Effector CD8-positive, alpha-beta T cell (primary cell): ENCODE results near the gene KRT81.
"Not testable (repeated sequence)": the region's sequence is repeated elsewhere in the genome, so short reads cannot be mapped to it uniquely, and the experiment has no call there.

ENCODE experiments used
- DNase-seq: peaks from one replicate; lab custom pipeline; 2025; lab: John Stamatoyannopoulos, UW

The KRT81 gene

DNA sequence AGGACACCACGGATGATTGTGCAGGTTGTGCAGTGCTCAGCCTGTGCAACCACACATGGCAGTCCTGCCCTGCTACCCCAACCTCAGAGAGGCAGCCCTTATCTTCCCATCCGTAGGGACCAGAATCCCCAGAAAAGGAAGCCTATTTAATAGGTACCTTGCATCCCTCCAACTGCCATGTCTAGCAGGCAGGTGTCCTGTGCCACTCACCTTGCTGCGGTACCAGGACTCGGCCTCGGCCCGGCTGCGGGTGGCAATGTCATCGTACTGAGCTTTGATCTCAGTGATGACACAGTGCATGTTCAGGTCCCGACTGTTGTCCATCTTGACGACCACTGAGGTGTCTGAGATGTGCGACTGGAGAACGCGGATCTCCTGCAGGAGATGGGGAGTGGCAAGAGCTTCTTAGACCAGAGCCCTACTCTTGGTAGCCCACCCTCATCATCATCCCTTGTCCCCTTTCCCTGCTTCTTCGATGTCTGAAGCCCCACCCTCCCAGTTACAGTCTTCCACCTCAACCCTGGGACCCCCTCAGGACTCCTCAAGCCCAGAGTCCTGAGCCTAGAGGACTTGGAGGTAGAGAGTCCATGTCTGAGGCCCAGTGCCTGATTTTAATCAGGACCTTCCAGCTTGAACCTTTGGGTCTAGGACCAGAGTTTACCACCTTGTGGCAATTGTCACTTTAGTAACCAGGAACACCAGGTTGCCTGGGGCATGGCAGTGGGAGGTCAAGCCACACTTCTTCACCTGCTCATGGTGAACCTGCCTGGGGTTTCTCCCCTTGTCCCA is 37.7 kb downstream of the KRT81 start:
- no peak for DNase-seq

DNA sequence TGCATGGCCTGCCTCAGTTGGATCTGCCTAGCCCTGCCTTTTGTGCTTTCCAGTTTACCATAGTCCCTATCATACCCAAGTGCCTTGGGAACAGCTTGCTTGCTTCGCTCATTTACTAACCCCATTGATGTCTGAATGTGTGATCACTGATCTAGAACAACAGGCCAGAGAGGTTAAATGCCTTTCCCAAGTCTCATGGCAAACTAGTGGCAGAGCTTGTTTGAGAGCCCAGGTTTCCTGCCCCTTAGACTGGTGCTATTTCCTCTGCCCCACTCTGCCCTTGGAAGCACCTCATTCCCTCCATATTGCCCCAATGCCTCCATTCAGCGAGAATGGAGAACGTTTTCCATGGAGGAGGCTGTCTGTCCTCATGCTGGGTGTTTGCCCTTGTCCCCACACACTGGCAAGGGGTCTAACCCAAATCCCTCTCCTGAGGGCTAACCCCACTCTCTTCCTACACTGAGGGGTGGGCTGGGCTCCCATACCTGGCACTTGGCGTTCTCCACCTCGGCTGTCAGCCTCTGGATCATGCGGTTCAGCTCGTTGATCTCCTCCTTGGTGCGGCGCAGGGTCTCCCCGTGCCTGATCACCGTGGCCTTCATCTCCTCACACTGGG is 38.5 kb downstream of the KRT81 start:
- no peak for DNase-seq

DNA sequence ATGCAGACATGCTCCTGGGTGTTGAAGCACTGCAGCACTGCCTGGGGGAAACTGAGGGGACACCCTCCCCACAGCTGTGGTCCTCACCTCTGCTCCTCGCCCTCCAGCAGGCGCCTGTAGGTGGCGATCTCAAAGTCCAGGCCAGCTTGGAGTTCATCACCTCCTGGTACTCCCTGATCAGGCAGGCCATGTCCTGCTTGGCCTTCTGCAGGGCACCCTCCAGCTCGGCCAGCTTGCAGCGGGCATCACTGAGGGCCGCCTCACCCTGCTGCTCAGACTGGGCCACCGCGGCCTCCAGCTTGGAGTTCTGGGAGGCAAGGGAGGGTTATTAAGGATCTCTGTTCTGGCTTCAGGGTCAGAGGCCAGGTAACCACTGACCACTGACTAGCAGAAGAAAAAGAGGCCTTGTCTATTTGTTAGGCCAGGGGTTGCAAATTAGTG is 39.1 kb downstream of the KRT81 start:
- not testable (repeated sequence) for DNase-seq

DNA sequence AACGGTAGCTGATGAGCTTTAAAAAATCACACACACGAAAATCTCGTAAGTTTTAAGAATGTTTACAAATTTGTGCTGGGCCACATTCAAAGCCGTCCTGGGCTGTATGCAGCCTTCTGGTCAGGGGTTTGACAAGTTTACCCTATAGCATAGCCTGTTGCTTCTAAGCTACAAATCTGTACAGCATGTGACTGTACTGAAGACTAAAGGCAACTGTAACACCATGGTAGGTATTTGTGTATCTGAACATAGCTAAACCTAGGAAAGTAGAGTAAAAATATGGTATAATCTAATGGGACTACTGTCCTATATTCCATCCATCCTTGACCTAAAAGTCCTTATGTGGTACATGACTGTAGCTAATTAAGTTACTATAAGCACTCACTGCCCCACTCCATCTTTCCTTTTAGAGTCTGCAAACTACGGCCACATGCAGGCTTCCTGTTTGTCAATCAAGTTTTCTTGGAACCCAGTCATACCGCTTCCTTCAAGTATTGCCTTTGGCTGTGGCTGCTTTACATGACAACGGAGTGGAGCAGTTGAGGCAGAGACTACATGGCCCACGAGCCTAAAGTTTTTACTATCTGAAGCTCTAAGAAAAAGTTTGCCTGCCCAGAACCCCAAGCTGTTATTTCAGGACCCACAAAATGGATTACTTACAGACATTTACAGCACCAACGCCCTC is 39.8 kb downstream of the KRT81 start:
- no peak for DNase-seq

DNA sequence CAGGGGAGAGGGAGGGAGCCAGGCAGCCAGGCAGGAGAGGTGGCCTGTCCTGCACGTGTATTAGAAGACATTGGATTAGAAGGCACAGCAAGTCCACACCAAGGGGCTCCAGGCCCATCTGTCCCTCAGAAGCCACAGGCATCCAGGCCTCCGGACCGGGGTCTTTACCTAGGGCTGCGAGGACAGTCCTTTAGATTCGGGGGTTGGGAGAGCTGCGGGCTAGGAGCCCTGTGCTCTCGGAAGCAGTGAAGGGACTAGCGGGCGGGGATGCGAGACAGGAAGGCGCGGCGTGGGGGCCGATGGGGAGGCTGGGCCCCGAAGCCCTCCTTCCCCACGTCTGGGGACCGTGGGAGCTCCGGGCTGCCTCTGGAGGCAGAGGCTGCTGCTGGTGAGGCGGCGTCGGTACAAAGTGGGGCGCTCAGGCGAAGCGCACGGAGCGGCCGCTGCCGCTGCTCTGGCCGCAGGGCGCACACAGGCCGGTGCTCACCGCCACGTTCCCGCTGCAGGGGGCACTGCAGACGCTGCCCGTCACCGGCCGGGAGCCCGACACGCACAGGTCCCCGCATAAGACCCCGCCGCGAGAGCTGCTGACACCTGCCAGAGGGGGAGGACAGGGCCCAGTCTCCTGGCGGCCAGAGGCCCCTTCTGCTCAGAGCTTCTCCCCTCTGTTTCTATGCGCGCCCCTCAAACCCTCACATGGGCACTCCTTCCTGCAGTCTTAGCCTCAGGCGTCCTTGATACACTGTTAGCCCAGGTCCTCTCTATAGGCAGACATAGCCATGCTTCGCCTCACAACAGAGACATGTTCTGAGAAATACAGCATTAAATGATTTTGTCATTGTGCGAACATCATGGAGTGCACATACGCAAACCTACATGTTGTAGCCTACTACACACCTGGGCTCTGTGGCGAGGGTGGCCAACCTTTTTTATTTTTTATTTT is 41.0 kb downstream of the KRT81 start:
- no peak for DNase-seq

DNA sequence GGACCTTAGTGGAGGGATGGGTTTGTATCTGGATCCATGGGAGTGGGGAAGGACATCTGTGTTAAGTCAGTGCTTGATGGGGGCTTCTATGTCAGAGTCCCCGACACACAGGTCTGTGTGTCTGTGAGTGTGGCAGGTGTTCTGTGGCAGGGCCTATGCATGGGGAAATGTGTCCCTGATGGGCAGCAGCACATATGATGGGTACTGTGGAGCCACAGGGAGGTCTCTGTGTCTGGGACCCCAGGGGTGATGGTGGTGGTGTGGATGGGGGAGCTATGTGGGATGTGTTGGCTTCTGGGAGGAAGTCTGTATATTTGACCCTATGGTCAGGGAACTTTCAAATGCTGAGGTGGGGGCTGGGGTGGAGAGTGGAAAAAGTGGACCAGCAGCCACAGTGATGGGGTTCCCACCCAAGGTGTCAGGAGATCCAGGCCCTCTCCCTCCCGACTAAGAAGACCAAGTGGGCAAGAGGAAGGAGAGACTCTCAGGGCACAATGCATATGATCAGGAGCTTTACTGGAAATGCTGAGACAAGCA is 41.8 kb downstream of the KRT81 start:
- DNase-seq, result no peak

DNA sequence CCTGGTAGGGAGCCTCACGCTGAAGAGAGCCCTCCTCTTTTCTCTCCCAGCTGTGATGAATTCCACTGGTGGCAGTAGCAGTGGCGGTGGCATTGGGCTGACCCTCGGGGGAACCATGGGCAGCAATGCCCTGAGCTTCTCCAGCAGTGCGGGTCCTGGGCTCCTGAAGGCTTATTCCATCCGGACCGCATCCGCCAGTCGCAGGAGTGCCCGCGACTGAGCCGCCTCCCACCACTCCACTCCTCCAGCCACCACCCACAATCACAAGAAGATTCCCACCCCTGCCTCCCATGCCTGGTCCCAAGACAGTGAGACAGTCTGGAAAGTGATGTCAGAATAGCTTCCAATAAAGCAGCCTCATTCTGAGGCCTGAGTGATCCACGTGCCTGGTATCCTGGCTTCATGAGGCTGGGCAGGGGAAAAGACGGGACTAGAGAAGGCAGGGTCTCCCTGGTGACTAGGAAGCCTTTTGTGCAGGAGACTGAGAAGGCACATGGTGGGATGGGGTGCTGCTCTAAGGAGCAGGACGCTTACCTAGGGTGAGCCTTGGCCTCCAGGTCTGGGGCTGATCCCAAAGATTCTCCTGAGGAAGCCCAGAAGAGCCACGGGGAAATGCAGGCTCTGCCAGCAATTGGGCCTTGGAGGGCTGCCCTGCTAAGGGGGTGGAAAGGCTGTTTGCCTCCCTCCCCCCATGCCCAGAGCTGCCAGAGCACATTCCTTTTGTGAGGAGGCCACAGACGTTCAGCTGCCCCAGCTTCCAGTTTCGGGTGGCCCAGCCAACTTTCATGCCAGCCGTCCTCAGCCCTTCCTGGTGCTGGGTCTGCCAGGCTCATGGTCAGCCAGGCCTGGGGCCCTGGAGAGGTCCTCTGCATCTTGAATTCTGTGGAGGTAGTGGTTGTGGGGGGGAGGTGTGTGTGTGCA is 42.5 kb downstream of the KRT81 start:
- no peak for DNase-seq

DNA sequence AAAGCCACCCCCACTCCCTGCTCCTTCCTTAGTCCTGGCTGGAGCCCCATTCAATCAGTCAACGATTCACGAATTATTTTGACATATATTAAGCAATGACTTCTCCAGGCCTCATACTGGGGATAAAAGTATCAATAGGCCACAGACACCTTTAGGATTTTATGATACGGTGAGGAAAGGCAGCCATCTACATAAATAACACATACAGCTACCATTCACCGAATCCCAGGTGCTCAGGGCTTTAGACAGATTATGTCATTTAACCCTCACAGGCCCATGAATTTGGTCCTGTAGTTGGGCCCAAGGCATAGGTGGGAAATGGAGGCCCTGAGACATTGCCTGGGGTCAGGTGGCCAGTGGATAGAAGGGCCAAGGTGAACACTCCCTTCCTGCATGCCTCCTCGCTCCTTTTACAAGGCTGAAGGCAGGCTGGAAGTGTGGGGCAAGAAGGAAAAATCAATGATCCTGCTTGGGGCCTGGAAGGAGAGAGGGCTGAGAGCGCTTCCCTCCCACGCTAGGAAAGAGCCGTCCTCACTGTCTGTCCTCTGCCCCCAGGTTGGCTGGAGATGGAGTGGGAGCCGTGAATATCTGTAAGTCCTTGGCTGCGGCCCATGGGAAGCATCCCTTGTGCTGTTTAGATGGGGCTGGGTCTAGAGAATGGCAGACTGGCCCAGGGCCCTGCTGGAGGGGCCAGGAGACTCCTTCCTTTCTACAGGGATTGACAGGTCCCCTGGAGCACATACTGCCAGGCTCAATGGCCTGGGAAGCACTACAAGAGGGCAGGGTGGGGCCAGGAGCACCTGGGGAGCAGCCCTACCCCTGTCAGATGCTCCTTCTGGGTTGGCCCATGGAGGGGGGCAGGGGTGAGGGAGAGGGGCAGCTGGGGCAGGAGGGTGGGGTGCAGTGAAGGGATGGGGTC is 43.5 kb downstream of the KRT81 start:
- no peak for DNase-seq

DNA sequence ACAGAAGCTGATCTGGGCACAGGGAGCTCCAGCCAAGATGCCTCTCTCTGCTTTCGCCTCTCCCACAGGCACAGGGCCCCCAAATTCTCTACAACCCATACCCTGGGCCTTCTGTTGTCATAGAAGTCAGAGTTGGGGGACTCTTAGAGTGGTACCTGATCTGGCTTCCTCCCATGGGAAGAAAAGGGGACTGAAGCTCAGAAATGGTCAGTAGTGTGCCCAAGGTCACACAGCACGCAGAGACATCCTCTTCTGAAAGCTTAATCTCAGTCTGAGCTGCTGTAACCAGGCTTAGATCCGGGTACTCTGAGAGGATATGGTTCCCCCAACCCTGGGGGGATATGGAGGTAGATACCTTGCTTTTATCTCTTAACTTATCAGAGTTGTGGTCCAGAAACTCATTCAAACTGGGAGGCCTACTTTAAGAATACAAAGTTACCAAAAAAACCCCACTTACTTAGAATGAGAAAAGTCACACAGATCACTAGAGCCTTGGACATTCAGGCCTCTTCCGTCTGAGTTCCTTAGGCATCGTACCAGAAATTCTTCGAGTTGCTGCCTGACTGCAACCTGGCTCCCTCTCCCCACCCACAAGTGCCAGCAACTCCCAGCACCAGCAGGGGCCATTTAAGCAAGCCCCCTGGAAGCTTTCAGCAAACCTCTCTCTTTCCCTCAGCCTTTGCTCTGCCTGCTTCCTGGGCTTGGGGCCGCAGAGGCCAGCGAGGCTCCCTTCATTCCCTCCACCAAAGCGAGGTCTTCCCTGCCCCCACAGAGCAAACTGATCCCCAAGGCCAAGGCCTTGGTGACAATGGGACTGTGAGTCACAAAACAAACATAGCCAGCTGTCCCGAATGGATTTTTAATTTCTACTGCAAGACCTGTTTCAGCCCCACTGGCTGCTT is 44.4 kb downstream of the KRT81 start:
- DNase-seq, result no peak

DNA sequence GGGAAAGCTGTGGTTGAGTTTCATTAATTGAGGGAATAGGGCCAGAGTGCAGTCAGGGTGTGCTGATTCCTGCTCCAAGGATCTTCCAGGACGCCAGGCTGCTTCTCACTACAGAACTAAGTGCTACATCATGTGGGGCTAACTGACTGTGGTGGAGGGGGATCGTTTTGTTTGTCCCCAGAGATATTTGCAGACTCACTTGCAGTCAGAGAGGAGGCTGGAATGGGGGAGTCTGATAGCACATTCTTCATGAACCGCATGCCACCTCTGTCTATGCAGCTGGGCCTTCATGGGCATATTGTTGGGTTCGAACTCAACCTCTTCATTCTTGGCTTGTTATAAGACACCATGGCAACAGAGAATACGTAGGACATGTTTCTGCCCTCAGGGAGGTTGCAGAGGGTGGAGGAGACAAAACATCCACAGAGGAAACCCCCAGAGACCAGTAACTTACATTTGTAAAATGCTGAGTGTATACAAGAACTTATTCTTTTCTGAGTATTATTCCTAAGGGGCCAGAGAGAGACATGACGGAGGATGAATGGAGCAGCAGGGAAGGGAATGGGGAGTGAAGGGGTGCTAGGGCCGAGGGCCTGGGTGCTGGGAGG is 45.3 kb downstream of the KRT81 start:
- DNase-seq, result no peak

DNA sequence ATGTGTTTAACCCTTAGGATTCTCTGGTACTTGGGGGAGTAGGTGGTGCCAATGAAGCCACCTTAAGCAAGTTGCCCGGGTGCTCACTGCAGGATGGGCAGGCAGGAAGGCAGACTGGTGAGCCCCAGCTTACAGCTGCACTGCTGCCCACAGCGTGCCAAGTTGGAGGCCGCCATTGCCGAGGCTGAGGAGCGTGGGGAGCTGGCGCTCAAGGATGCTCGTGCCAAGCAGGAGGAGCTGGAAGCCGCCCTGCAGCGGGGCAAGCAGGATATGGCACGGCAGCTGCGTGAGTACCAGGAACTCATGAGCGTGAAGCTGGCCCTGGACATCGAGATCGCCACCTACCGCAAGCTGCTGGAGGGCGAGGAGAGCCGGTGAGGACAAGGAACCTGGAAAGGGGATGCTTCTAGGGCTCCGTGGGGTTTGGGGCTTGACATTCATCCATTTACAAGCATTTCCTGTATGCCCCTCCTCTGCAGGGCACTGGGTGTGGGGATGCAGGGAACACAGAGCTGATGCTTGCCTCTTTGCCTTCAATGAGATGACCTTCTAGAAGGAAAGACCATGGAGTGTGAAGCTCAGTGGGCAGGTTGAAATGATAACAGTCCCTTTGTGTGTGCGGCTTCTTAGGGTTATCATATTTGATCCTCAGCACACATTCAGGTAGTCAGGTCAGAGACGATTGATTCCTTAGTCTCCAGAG is 45.9 kb downstream of the KRT81 start:
- DNase-seq, result no peak

DNA sequence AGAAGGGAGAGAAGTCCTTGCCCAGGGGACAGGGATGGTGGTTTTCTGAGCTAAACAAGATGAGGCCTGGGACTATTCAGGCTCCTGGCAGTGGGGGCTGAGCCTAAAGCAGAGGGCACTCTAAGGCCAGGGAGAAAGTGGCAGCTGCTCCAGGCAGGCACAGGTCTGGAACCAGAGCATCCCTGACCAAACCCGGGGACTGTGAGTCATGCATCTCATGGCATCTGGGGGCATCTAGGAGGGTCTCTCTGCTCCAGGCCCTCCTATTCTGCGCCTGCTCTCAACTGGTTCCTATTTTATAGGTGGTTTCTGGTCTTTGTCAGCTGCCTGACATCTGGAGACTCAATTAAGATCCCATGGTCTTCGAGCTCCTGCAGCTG is 46.7 kb downstream of the KRT81 start:
- no peak for DNase-seq

DNA sequence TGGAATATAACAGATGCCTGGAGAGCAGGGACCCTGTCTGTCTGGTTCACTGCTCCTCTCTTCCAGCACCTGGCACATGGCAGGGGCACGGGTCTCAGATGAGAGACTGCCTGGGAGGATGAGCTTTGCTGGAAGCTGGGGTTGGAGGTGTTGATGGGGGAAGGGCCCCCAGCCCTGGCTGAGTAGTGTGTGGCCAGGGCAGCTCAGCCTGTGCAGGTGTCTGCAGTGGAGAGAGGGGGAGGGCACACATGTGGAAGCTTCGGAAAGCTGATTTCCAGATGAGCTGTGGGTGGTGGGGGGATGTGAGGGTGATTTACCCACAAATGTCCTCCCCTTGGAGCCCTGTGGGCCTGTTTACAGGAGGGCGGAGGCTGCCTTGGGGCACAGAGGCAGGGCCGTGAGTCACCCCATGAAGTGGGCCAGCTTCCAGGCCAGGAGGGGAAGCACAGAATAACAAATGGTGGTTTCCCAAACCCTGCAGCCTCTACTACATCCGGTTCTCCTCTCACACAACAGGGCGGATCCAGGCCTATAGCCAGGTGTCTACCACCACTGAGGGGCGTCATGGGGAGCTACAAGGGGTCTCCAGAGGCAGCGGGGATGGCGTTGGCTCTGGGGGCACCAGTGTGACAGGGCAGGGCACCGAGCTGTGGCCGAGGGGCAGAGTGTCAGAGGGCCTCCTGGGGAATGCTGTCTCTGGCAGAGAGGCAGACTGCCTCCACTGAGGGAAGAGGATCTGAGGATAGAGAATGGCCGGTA is 47.3 kb downstream of the KRT81 start:
- DNase-seq, result no peak

DNA sequence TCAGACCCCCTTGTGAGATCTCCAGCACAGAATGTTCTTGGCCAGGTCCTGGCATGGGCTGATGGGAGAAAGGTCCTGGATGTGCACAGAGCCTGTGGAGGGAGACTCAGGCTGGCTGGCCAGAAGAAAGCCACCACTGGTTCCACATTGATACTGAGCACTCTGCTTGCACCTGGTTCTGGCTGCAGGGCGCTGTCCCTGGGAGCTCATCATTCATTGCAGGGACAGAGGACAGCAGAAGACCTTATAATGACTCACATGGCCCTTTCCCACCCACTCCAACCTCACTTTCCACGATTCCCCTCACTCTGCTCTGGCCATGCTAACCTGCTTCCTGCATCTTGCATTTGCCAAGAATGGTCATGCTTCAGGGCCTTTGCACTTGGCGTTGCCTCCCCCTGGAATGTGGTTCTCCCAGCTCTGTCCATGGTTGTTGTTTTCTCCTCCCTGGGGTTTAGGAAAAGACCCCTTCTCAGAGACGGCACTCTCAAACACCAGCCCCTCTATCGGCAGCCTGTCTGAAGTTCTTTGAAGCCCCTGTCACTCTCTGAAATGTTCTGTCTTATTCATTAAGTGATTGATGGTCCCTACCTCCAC is 48.0 kb downstream of the KRT81 start:
- DNase-seq, result no peak

DNA sequence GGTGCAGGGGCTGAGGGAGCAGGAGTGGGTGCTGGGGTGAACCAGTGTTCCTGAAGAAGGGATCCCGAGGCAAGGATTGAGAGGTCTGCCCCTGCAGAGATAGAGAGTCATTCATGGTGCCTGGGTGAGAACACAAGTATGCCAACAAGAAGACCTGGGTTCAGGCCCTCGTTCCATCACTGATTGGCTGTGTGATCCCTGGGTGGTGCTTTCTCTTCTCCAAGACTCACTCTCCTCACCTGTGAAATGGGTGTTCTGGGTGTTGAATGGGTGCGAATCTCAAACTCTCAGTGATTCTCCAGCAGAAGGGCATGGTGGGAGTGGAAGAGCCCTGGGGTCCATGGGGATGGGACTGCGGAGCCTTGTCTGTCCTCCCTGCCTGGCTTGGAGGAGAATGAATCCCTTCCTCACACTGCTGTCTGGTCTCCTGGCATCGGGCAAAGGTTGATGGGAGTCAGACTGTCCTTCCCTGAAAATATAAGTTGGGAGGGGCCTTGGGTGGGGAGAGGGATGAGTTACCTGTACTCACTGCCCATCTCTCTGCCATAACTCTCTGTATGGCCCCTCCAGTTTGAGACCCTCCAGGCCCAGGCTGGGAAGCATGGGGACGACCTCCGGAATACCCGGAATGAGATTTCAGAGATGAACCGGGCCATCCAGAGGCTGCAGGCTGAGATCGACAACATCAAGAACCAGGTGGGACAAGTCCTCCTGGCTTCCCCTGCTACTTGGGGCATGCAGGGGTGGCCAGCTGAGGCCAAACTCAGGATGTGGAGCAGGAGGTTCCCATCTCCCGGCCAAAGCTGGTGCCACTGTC is 48.7 kb downstream of the KRT81 start:
- DNase-seq, result no peak
